Myocyte (in vitro differentiated cells): ENCODE data around the gene UNC5A. TPM values are rescaled to one million over a fixed set of nuclear protein-coding genes. Genes with fewer than 3 reads are reported as not detected.

Source experiments
- DNase-seq: peaks from one replicate; pipeline ENCODE4 v3.0.0-alpha.2; 2012; ENCODE audit warnings: low read depth
- total RNA-seq: library from RNA; depleted of rRNA; stranded (reverse); fragments of >200 nt; gene quantifications from 2 replicates; pipeline ENCODE4 v1.2.3, GENCODE V29; 2014

Gene UNC5A
- total RNA-seq, 1 donor from 2014 or later, result 0.21 TPM

DNA sequence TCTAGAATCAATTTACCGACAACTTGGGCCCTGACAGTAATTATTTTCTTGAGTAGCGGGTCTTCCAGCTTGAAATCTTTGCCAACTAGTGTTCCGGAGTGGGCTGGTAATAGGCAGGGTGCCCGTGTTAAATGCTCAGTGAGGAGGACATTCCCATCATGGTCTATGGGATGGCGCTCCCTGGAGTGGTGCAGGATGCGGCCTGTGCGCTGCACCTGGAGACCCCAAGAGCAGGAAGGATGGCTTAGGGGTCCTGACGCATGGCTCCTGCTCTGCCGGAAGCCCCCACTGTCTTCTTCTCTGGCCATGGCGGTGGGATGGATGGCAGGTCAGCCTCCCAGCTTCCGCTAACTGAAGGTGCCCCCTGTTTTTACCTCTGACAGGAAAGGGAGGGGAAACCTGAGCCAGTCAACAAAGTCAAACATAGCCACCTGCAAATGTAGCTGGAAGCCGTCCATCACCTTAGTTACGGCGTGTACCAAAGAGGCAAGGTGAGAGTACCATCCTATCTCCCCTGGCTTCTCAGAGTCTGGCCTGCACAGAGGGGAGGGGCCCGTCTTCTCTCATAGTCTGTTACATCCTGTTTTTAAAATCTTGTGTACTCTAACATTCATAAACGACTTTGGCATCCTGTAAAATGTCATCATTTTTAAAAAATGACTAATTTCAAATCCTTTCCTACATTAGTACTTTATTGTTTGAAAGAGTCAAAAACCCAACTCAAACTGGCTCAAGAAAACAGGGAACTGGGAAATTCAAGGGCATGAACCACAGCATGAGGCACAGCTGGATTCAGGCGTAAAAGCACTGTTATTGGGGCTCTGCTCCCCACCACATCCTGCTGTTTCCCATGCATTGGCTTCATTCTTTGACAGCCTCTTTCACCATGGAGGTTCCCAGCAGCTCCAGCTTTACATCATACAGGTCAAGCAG is 28.5 kb upstream of the UNC5A start:
- DNase-seq, result no peak

DNA sequence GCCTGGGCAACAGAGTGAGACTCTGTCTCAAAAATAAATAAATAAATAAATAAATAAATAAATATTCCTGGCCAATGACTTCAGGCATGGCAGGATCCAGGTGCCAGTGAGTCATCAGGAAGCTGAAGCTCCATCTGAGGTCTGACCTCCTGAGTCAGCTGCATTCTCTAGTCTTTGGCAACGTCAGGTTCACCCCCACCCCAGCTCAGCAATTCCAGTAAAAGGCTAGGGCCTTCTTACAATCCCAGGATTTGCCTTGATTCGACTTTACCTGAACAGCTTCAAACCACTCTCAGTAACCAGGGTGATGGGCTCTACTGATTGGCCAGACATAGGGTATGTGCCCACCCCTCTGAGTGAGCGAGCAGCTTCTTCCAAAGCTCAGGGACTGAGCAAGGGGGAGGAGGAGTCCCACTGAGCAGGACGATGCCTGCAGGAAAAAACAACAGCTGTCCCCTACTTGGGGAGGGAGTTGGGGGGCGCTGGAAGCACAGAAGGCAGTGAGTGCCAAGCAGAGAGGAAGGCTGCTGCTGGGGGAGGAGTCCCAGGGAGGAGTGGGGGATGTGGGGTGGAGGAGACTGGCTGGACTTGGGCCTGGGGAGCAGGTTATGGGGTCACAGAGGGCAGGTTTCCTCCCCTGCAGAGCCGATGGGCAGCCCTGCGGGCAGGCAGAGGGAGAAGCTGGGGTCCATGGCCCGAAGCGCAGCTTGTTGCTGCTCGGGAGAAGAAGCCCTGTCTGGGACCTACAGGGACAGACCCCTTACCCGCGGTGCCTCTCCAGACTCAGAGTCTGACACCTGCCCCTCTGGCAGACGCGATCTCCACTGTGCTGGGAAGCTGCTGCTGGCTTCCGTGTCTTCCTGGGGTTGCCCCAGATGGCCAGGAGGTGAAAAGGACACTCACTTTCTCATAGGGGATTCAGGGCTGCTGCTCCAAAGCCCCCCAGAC is 25.9 kb upstream of the UNC5A start:
- peak; percentile 77 for DNase-seq

DNA sequence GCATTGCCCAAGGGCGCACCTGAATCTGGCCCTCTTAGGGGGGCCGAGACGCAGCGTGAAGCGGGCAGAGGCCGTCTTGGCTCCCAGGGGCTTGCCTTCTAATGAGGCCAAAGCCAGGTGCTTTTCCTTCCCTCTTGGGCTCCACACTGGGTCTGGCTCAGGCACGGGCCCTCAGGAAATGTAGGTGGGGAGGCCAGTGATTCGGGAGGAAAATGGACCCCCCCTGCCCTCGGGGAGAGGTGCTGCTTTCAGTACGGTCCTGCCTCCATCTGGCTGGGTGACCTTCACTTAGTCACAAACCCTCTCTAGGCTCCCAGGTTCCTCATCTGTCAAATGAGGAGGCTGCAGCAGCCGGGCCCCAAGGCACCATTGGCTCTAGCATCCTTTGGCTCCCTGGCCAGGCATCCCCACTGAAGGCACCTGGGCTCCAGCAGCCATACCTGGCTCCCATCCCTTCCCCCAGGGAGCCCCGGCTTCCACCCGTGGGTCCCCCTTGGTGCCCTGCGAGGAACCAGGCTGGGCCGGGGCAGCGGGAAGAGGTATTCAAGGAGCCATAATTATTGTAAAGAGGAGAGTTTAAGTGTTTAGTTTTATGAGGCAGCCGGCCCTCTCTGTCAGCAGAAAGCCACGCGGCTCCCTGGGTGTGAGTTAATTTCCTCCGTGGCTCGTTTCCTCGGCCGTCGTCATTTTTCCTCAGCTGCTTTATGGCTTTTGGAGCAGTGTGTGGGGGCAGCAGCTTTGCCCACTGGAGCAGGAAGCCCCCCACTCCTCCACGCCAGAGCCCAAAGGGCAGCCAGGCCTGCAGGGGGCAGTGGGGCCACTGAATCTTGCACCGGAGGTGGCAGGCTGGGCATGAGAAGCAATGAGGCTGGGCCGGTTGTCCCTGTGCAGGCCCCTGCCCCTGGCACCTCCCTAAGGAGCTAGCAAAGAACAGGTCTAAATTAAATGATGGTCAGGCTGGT is 24.9 kb upstream of the UNC5A start:
- DNase-seq, result no peak

DNA sequence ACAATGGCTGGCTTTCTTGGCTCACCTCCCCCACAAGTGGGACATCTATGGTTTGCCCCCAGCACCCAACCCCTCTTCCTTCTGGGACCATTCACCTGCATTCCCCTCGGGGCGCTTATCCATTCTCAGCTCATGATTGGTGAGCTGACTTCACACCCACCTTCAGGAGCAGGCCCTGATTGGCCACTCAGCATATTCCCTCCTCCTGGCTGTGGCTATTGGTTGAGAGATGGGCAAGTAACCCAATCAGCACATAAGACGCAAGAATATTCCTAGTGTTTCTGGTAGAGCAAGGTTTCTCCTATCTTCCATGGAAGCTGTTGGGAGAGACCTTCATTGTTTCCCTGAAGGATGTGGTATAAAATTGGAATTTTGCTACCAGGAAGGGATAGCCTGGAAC is 22.7 kb upstream of the UNC5A start:
- no peak for DNase-seq

DNA sequence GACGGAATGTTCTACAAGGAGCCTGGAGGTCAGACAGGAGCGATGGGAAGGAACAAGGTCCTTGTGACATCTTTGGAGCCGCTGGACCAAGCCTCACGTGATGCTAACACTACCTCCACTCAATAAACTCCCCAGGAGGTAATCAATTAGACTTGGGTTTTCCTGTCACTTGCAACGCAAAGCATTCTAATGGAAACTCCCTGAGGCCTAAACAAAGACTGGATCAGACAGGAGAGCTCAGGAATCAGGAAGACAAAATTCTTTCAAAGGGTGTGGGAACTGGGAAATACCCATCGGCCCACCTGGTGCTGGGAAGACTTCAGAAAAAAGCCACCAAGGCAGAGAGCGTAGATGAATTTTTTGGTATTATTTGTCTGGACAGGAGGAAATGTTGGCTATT is 22.3 kb upstream of the UNC5A start:
- no peak for DNase-seq

DNA sequence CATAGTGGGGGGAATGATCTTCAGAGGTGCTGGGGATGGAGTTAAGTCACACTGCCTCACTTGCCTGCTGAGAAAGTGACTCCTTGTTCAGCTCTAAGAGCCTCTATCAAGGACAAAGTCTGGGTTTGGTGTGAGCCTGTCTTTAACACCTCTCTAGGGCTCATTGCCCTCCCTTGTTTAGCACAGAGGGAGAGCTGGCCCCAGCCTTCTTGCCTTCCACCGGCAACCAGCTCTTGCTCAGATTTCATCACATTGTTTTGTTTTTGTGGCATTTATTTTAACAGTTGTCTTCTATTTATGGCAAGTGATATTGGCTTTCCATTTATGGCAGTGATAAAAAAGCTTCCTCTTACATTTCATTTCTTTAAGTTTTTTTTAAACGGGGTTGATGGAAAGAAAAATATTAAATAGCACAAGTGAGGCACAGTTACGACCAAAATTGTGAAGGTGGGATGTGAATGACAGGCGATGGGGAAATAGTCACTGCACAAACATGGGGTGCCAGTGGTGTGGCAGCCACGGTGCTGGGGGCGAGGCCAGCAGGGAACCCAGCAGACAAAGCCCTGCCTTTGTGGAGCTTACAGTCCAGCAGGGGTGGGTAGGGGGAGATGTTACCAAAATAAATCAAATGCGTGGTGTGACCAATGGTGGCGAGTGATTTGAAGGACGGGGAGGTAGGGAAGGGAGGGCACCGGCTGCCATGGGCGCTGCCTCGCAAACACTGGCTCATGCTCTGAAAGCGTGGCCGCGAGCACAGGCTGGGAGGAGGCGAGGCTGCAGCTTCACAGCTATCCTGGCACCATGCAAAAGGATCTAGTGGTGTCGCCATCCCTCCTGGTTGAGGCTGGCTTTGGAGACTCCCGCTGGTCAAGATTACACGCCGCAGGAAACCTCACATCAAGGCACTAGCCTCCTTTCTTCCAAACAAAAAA is 21.2 kb upstream of the UNC5A start:
- peak; percentile 54 for DNase-seq

DNA sequence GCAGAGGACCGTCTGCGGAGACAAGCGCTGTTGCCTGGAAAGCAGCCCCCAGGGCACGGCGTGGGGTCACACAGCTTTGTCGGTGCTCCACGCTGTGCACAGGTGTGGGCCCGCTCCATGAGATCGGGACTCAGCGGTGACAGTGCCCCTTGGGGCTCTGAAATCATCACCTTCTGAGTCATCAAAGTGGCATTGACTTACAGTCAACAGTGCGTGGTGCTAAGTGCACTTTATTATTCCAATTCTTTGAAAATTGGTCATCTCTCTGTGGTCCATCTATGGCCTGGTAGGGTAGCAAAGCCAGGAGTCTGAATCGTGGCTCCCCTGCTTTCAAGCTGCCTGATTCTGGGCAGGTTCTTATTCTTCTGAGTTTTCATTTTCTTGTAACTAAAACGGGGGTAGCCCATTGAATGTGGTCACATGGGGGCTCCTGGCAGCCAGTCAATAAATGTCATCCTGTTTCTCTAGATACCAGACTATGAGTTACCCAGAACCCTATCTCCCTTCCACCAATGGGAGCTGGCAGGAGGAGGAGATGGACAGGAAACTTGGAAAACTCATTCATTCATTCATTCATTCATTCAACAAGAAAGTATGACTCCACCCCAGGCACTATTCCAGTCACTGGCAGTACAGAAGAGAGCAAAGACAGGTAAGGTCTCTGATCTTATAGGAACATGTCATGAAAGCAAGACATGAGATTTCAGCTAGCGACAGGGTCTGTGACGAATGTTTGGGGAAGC is 20.3 kb upstream of the UNC5A start:
- peak; percentile 16 for DNase-seq

DNA sequence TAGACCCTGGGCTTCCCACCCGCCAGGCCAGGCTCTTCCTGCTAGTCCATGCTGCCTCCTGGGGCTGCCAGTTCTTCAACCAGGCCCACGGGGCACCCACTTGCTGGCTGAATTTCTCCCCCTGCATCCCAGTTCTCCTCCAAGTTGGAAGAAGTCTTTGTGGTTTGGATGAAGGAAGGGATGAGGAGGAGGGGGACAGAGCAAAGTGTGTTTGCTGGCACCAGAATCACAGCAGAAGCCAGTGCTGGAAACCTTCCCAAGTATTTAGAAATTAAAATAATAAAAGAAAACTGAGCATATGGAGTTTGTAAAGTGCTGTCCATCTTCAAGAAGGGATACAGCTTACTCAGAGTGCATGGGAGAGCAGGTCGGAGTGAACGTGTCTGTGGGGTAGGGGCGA is 19.4 kb upstream of the UNC5A start:
- no peak for DNase-seq

DNA sequence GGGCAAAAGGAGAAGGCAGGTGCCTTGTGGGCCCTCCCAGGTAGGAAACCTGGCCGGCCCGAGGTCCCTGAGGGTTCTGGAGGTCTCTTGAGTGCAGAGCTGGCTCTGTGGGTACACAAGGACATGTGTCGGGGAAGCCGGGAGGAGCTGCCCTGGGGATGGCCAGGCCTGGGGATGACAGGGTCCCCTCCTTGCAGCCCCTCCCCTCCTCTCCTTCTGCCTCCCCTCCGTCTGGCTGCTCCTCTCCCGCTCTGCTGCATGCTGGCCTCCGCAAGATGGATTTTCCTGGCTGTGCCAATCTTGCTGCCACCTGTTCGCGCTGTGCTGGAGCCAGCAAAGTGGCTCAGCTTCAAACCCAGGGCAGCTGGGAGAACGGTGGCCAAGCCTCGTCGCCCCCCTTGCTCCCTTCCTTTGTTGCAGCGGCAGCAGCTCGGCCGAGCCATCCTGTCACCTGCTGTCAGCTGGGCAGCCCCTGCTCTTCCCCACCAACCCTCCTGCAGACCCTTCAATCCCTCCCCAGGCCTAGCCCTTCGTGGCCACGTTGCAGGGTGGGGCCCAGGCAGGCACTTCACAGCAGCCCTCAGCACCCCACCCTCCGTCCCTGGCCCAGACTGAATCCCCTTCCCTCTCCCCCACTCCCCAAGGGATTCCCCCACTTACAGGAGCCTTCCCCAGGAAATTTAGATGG is 17.6 kb upstream of the UNC5A start:
- DNase-seq, result peak; percentile 78

DNA sequence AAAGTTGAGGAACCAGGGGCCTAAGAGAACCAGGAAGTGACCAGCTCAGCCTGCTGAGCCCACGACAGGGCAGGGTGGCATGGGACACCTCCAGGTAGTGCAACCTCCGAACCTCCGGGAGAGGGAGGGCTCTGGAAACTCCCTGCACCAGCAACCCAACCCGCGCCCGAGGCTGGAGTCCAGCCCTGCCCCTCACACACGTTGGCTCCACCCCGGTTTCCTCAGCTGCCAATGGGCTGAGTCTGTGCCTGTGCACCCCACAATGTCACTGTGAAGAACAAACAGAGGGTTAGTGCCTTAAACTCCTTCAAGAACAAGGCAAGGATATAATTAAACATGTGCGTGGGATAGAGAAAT is 17.0 kb upstream of the UNC5A start:
- DNase-seq, result peak; percentile 30

DNA sequence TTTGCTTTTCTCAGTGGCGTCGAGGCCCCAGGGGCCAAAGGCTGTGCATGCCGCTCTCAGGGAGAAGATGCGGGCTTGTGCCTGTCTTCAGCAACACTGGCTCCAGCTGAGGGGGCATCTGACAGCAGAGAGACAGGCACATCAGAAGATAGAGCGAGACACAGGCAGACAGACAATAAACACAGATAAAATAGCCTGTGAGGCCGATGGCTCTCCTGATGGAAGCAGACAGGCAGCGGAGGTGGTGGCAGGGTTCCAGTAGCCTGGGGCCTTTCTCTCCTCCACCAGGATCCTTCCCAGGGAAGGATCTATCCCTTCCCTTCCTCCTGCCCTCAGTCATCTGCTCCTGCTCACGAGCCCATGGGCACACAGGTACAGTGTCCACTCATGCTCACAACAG is 16.6 kb upstream of the UNC5A start:
- DNase-seq, result no peak

DNA sequence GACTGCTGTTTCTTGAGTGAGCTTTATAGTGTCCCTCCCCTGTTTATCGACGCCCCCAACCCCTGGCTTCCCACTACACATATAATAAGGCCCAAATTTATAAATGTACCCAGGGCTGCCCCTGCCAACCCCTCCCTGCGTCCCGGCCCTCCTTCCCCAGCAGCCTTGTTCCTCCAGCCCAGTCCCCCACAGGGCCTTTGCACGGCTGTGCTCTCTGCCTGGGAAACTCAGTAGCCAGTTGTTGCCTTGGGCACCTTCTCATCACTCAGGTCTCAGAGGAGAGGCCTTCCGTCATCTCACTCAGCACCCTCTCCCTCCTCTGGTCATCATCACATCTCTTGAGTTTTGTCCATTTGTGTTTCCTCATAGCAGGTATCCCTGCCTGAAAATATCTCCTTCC is 15.8 kb upstream of the UNC5A start:
- no peak for DNase-seq

DNA sequence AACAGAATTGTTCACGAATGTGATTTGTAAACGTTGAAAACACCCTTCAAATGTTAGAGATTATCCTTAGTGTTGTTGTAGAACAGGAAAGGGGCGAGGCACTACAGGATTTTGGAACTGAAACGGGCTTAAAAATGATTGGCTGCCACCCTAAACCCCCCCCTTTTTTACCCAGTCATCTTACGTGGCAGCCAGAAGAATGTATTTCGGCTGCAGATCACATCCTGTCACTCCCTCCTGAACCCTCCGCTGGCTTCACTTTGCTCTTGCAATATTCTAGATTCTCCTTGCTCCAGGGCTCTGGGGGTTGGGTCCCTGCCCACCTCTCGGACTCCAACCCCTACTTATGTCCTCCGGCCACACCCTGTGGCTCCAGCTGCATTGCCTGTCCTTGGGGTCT is 13.9 kb upstream of the UNC5A start:
- DNase-seq, result no peak

DNA sequence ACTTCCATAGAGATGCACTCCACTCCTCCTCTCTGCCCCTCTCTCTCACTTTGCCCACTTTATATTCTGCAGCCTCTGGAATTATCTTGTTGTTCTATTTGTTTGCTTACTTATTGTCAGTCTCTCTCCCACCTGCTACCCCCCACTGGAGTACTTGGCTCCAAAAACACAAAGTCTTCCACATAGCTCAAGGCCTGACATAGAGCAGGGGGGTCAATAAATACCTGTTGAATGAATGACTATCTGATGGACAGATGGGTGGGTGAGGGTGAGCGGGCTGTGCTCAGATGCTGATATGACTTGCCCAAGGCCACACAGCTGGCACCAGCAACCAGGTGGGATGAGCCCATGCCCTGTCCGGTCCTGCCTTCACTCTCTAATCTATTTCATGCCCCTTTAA is 13.4 kb upstream of the UNC5A start:
- no peak for DNase-seq

DNA sequence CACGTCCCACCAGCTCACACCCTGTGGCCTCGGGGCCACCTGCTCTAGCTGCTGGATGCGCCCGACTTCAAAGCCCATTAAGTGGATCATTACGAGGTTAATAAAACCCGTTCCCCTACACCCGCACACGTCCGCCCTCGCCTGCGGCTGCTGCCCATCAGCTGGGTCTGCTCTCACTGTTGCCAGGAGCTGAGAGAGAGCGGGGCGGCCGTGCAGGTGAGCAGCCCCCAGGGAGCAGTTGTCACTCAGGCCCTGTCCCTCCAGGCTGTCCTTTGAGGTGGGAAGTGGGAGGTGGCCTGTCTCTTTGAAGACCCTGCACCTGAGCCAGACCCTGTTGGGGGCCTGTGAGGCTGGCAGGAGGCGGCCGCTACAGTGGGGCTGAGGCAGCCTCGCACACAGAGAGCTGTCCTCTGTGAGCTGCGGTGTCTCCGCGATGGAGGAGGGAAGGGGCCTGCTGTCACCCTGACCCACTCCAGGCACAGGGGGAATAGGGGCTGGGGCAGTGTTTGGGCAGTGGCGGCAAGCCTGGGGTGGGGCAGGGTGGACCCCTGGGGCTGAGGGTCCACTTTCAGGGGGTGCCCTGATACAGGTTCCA is 12.8 kb upstream of the UNC5A start:
- no peak for DNase-seq

DNA sequence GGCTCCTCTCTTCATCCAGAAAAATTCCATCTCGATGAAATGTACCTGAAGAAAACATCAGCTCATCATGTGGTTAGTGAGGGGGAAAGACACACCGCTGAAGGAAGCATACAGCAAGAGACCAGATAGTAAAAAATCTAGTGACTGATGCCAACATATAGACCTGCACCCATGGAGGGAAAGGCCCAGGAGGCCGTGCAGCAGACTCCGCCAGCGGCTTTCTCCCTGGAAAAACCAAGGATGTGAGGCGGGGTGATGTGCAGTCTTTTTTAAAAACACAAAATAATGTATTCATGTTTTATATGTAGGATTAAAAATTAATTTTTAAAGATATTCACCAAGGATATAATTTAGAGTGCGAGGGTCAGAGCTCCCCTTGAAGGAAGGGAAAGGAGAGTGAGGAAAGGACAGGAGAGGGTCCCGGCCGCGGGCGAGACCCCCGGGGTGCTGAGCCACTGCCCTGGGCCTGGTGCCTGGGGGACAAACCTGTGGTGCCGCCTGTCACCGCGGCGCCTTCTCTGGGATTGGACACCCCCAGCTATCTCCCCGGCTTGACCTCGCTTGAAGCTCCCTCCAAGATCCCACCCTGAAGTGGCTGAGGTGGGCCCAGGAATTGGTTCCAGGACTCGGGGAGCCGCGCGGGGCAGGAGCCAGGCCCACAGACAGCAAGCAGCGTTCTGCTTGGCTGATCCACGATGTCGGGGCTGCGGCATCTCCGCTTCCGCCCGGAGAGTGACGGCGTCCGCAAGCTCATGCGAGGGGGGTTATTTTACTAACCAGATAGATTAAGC is 12.1 kb upstream of the UNC5A start:
- DNase-seq, result no peak

DNA sequence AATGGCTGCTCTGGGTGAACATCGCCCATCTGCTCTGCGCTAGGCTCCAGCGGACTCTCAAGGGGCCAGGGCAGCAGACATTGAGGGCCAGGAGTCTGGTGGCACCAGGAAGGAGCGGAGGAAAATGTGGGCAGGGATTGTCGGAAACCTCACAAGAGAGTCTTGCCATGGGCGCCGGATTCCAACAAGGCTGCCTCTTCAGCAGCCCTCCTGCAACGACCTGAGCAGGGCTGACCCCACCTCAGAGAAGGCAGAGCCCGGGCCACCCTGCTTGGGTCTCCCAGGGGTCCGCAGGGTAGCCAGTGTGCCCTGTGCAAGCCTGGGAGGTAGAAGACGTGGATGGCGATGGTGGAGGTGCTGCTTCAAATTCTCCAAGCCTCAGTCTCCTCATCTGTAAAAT is 11.4 kb upstream of the UNC5A start:
- DNase-seq, result no peak
